Measurements from ENCODE around the gene METAP2.

- no peak for TF ChIP-seq CTCF (IDR thresholded peaks at IDR 0.05)
- no peak for TF ChIP-seq POLR2A (IDR thresholded peaks at IDR 0.05)
Observed at GRCh38 chr12:95480230-95480629, 6.3 kb downstream of the METAP2 start.

Measured in Peyer's patch (tissue), 4 donors.